SU-DHL-6 (cell line): ENCODE data around the gene RGCC.
"Not testable (repeated sequence)": the region's sequence is repeated elsewhere in the genome, so short reads cannot be mapped to it uniquely, and the experiment has no call there.

Source experiments
- H2AFZ ChIP-seq: fragments of 200-600 bp; sonication (generic); 2 replicates; pipeline ENCODE4 v1.6.1; 2014; ENCODE audit warnings: low read depth, mild to moderate bottlenecking, moderate library complexity, mixed read lengths, antibody characterized with exemption, low read length; ENCODE audit not compliant: severe bottlenecking
- H3F3A ChIP-seq: fragments of 200-600 bp; shearing (Covaris generic); 2 replicates; pipeline ENCODE4 v1.6.0; 2016; ENCODE audit warnings: antibody characterized with exemption, mild to moderate bottlenecking; ENCODE audit not compliant: insufficient read depth
- H3K27ac ChIP-seq: fragments of 200-600 bp; sonication (generic); 2 replicates; pipeline ENCODE4 v1.5.1; 2016; ENCODE audit warnings: low read depth, mild to moderate bottlenecking, low read length, moderate library complexity, mixed read lengths
- H3K27me3 ChIP-seq: fragments of 200-600 bp; sonication (generic), shearing (Covaris generic); 2 replicates; pipeline ENCODE4 v1.6.0; 2014; ENCODE audit warnings: mild to moderate bottlenecking, low read length
- H3K36me3 ChIP-seq: fragments of 200-600 bp; sonication (generic); 2 replicates; pipeline ENCODE4 v1.6.1; 2014; ENCODE audit warnings: mild to moderate bottlenecking, low read length, mixed read lengths
- H3K4me2 ChIP-seq: fragments of 300-600, 200-600 bp; shearing (Covaris generic), sonication (generic); 2 replicates; pipeline ENCODE4 v1.6.0; 2014; ENCODE audit warnings: low read length, low read depth, mild to moderate bottlenecking; ENCODE audit not compliant: poor library complexity, severe bottlenecking
- H3K4me3 ChIP-seq: fragments of 200-600 bp; sonication (generic); 2 replicates; pipeline ENCODE4 v1.5.1; 2014; ENCODE audit warnings: antibody characterized with exemption, low read length, mild to moderate bottlenecking, mixed read lengths; ENCODE audit not compliant: insufficient read depth, poor library complexity, severe bottlenecking
- H3K79me2 ChIP-seq: fragments of 200-600 bp; sonication (generic); 2 replicates; pipeline ENCODE4 v1.6.1; 2014; ENCODE audit warnings: mild to moderate bottlenecking, low read length, moderate library complexity; ENCODE audit not compliant: insufficient read depth
- H3K9ac ChIP-seq: fragments of 200-600 bp; sonication (generic); 2 replicates; pipeline ENCODE4 v1.7.0; 2014; ENCODE audit warnings: mild to moderate bottlenecking, low read length
- H3K9me2 ChIP-seq: fragments of 200-600 bp; sonication (generic); replicated peaks from 2 replicates; pipeline ENCODE4 v1.6.1; 2014; ENCODE audit warnings: low read length; ENCODE audit not compliant: insufficient read depth
- H3K9me3 ChIP-seq: fragments of 200-600 bp; sonication (generic); 2 replicates; pipeline ENCODE4 v1.6.1; 2014; ENCODE audit warnings: low read length, mixed read lengths; ENCODE audit not compliant: insufficient read depth
- H4K20me1 ChIP-seq: fragments of 200-600 bp; sonication (generic); 2 replicates; pipeline ENCODE4 v1.6.1; 2014; ENCODE audit warnings: low read depth, mild to moderate bottlenecking, antibody characterized with exemption, low read length, moderate library complexity, mixed read lengths
- CTCF ChIP-seq: fragments of 200-600 bp; sonication (generic); IDR thresholded peaks from one replicate; pipeline ENCODE4 v1.5.1; 2017; ENCODE audit warnings: antibody characterized with exemption, mild to moderate bottlenecking, low read length, moderate library complexity; ENCODE audit not compliant: insufficient read depth, poor library complexity, severe bottlenecking
- EZH2phosphoT487 ChIP-seq: fragments of 200-600 bp; sonication (generic), shearing (Covaris generic); conservative IDR thresholded peaks from 2 replicates; pipeline ENCODE4 v1.6.1; 2018; ENCODE audit warnings: mild to moderate bottlenecking, antibody characterized with exemption, low read length, moderate library complexity, mixed read lengths

RGCC gene

GRCh38 chr13:41418731-41419130 lies 38.6 kb upstream of the RGCC start:
- H3F3A ChIP-seq: no peaks in the 10 kb centered on the region
- H3K27me3 ChIP-seq: no peaks in the 10 kb centered on the region
- H3K4me2 ChIP-seq: no peak overlapping the region
- H3K36me3 ChIP-seq: no peaks in the 10 kb centered on the region
- H3K4me3 ChIP-seq: no peak overlapping the region
- no peak overlapping the region for H2AFZ ChIP-seq
- no peak overlapping the region for H3K9ac ChIP-seq
- no peaks in the 10 kb centered on the region for H3K9me2 ChIP-seq
- no peaks in the 10 kb centered on the region for H3K79me2 ChIP-seq
- no peaks in the 10 kb centered on the region for H3K9me3 ChIP-seq
- H3K27ac ChIP-seq: no peak overlapping the region
- no peak for TF ChIP-seq CTCF
- no peak for TF ChIP-seq EZH2phosphoT487
- H4K20me1 ChIP-seq: no peaks in the 10 kb centered on the region

- no peak overlapping the region for H3K9ac ChIP-seq
- H3K36me3 ChIP-seq: no peaks in the 10 kb centered on the region
- H3K9me3 ChIP-seq: no peaks in the 10 kb centered on the region
- no peak overlapping the region for H2AFZ ChIP-seq
- H3K27me3 ChIP-seq: no peaks in the 10 kb centered on the region
- no peaks in the 10 kb centered on the region for H3K9me2 ChIP-seq
- no peak for TF ChIP-seq CTCF
- no peak overlapping the region for H3K4me2 ChIP-seq
- no peaks in the 10 kb centered on the region for H3K79me2 ChIP-seq
- no peak overlapping the region for H3K4me3 ChIP-seq
- no peaks in the 10 kb centered on the region for H4K20me1 ChIP-seq
- no peak overlapping the region for H3K27ac ChIP-seq
- no peaks in the 10 kb centered on the region for H3F3A ChIP-seq
These were observed 38.1 kb upstream of the RGCC start for GRCh38 chr13:41419206-41419605.

GRCh38 chr13:41420146-41420545 lies 37.2 kb upstream of the RGCC start:
- no peaks in the 10 kb centered on the region for H3K9me2 ChIP-seq
- H3K9ac ChIP-seq: no peak overlapping the region
- H3K36me3 ChIP-seq: no peaks in the 10 kb centered on the region
- H3K9me3 ChIP-seq: no peaks in the 10 kb centered on the region
- H3K27me3 ChIP-seq: no peaks in the 10 kb centered on the region
- H2AFZ ChIP-seq: no peak overlapping the region
- no peak overlapping the region for H3K4me2 ChIP-seq
- no peaks in the 10 kb centered on the region for H3K79me2 ChIP-seq
- no peak overlapping the region for H3K27ac ChIP-seq
- no peak overlapping the region for H3K4me3 ChIP-seq
- H3F3A ChIP-seq: no peaks in the 10 kb centered on the region
- no peak for TF ChIP-seq EZH2phosphoT487
- no peak for TF ChIP-seq CTCF
- no peaks in the 10 kb centered on the region for H4K20me1 ChIP-seq

- not testable (repeated sequence) for H3F3A ChIP-seq, H2AFZ ChIP-seq, H3K27me3 ChIP-seq, H3K4me3 ChIP-seq, H3K9me3 ChIP-seq, H3K27ac ChIP-seq, H3K4me2 ChIP-seq, H3K9me2 ChIP-seq, H4K20me1 ChIP-seq, H3K9ac ChIP-seq, H3K79me2 ChIP-seq, H3K36me3 ChIP-seq
These were observed 36.0 kb upstream of the RGCC start for GRCh38 chr13:41421330-41421729.

- not testable (repeated sequence) for H2AFZ ChIP-seq, H3F3A ChIP-seq, H4K20me1 ChIP-seq, H3K36me3 ChIP-seq, H3K4me2 ChIP-seq, H3K4me3 ChIP-seq, H3K79me2 ChIP-seq, H3K9ac ChIP-seq, H3K27ac ChIP-seq, H3K9me3 ChIP-seq, H3K9me2 ChIP-seq, H3K27me3 ChIP-seq
These were observed 35.4 kb upstream of the RGCC start for GRCh38 chr13:41421983-41422382.

- H2AFZ ChIP-seq, H3K36me3 ChIP-seq, H3F3A ChIP-seq, H3K4me2 ChIP-seq, H3K79me2 ChIP-seq, H3K9ac ChIP-seq, H3K27ac ChIP-seq, H4K20me1 ChIP-seq, H3K9me2 ChIP-seq, H3K27me3 ChIP-seq, H3K9me3 ChIP-seq, H3K4me3 ChIP-seq: not testable (repeated sequence)
These were observed 34.1 kb upstream of the RGCC start for GRCh38 chr13:41423259-41423658.
